GM08714 (cell line): Measurements from ENCODE around the gene APC2.

ENCODE experiments used
- H3K4me3 ChIP-seq: fragments of 200-500 bp; sonication (Bioruptor generic); 2 replicates; pipeline ENCODE4 v1.5.1; 2014; ENCODE audit warnings: mild to moderate bottlenecking, low read length, inconsistent platforms
- ZNF274 ChIP-seq: IDR thresholded peaks from 2 replicates; pipeline ENCODE4 v1.6.1; 2012; ENCODE audit warnings: mild to moderate bottlenecking, low read depth, low read length

Gene APC2

DNA sequence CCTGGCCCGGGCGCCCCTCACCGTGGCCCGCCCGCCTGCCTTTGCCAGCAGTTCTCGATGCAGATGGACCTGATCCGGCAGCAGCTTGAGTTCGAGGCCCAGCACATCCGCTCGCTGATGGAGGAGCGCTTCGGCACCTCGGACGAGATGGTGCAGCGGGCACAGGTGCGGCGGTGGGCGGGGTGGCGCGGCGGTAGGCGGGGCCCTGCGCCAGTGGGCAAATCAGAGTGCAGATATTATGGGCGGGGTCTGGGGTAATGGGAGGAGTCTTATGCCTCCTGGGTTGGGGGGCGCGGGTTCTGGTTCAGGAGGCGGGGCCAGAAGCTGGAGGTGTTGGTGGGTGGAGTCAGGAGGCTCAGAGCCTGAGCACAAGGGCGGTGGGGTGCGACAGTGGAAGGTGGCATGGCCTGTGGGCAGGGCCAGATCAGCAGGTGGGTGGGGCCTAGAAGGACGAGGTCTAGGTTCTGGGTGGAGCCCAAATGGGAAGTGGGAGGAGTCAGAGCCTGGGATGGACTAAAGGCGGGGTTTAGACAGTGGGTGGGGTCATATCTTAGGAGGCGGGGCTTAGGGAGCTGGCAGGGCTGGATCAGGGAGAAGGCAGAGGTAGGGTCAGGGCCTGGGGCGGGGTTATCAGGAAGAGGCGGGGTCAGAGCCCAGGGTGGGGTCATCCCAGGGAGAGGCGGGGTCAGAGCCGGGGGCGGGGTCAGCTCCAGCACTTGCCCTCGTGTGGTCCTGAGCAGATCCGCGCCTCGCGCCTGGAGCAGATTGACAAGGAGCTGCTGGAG is 5.6 kb downstream of the APC2 start:
- no peak for TF ChIP-seq ZNF274
- no peak overlapping the region for H3K4me3 ChIP-seq

DNA sequence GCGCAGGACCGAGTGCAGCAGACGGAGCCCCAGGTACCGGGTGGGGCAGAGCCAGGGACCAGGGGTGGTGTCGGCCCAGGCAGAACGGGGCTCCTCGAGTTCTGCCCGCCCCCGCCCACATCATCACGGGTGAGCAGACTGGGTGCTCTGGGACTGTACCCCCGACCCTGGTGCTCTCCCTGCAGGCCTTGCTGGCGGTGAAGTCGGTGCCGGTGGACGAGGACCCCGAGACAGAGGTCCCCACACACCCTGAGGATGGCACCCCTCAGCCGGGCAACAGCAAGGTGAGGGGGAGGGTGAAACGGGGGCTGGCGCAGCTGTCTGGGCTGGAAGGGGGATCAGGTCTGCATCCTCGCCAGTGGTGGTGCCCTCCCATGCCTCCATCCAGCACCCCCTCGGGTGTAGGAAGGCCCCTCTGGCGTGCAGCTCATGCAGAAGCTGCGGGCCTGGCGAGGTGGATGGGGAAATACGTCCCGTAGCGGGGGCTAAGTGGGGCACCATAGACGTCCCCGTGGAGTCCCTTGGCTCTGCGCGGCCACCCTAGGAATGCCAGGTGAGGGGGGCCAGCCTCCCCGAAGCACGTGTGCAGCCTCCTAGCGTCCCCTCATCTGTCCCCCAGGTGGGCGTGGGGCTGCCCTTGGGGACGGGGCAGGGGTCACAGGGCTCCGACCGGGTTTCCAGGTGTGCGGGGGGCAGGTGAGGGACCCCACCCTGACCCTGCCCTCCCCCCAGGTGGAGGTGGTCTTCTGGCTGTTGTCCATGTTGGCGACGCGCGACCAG is 6.4 kb downstream of the APC2 start:
- no peak overlapping the region for H3K4me3 ChIP-seq
- no peak for TF ChIP-seq ZNF274

- no peak overlapping the region for H3K4me3 ChIP-seq
- no peak for TF ChIP-seq ZNF274
Observed at GRCh38 chr19:1457031-1457739, 7.3 kb downstream of the APC2 start.

- no peak for TF ChIP-seq ZNF274
- H3K4me3 ChIP-seq, result no peak overlapping the region
Observed at GRCh38 chr19:1457892-1458291, 8.0 kb downstream of the APC2 start.

DNA sequence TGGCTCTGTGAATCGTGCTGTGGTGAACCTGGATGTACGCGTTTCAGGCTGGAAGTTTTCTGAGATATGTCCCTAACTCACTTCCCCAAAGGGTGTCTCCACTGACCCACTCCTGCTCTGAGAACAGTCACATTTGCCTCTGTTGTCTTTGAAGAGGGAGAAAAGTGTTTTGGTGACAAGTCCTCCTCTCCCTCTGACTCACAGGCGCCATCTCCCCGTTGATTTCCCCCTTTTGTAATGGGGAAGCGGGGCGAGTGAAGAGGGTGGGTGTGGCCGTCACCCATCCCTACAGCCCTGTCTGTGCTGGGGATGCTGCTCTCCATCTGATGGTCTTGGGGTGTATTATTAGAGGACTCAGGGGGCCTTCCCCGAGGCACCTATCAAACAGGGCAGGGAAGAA is 9.6 kb downstream of the APC2 start:
- TF ChIP-seq ZNF274, result no peak
- H3K4me3 ChIP-seq, result no peak overlapping the region

GRCh38 chr19:1460033-1460995 is 10.4 kb downstream of the APC2 start:
- no peak overlapping the region for H3K4me3 ChIP-seq
- TF ChIP-seq ZNF274, result no peak

DNA sequence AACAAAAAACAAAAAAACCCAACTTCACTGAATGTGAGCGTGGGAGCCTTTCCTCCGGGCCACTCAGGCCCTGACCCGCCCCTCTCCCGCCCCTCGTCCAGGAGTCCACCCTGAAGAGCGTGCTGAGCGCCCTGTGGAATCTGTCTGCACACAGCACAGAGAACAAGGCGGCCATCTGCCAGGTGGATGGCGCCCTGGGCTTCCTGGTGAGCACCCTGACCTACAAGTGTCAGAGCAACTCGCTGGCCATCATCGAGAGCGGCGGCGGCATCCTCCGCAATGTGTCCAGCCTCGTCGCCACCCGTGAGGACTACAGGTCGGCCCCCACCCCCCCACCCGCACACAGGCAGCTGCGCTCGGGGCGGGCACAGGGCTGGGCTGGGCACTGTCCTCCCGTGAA is 11.9 kb downstream of the APC2 start:
- no peak for TF ChIP-seq ZNF274
- no peak overlapping the region for H3K4me3 ChIP-seq

GRCh38 chr19:1465191-1466016 is 15.5 kb downstream of the APC2 start:
- H3K4me3 ChIP-seq, result no peak overlapping the region
- TF ChIP-seq ZNF274, result no peak

DNA sequence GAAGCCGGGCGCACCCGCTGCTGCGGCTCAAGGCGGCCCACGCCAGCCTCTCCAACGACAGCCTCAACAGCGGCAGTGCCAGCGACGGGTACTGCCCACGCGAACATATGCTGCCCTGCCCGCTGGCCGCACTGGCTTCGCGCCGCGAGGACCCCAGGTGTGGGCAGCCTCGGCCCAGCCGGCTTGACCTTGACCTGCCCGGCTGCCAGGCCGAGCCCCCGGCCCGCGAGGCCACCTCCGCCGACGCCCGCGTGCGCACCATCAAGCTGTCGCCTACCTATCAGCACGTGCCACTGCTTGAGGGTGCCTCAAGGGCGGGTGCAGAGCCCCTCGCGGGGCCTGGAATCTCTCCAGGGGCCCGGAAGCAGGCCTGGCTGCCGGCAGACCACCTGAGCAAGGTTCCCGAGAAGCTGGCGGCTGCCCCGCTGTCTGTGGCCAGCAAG is 16.1 kb downstream of the APC2 start:
- no peak overlapping the region for H3K4me3 ChIP-seq
- no peak for TF ChIP-seq ZNF274

- no peak for TF ChIP-seq ZNF274
- no peak overlapping the region for H3K4me3 ChIP-seq
Observed at GRCh38 chr19:1466461-1467214, 16.7 kb downstream of the APC2 start.

DNA sequence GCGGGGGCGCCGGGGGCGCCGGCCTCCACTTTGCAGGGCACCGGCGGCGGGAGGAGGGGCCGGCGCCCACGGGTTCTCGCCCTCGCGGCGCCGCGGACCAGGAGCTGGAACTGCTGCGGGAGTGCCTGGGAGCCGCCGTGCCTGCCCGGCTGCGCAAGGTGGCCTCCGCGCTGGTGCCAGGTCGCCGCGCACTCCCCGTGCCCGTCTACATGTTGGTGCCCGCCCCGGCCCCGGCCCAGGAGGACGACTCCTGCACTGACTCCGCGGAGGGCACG is 17.2 kb downstream of the APC2 start:
- no peak for TF ChIP-seq ZNF274
- H3K4me3 ChIP-seq, result no peak overlapping the region

- no peak overlapping the region for H3K4me3 ChIP-seq
- no peak for TF ChIP-seq ZNF274
Observed at GRCh38 chr19:1467490-1468273, 17.8 kb downstream of the APC2 start.
